Measurements from ENCODE around the gene NR2F1-AS1.

Gene NR2F1-AS1

GRCh38 chr5:93589152-93589828 lies 8.3 kb upstream of the NR2F1-AS1 start:
- no peak for DNase-seq (ENCODE audit: low read depth, low spot score)

GRCh38 chr5:93588352-93589151 lies 7.5 kb upstream of the NR2F1-AS1 start:
- DNase-seq (ENCODE audit: low read depth, low spot score), result no peak

- no peak for DNase-seq (ENCODE audit: low read depth, low spot score)
These were observed 6.8 kb upstream of the NR2F1-AS1 start for GRCh38 chr5:93587597-93588351.

GRCh38 chr5:93586736-93587596 lies 5.9 kb upstream of the NR2F1-AS1 start:
- DNase-seq (ENCODE audit: low read depth, low spot score), result no peak

- no peak for DNase-seq (ENCODE audit: low read depth, low spot score)
These were observed 4.9 kb upstream of the NR2F1-AS1 start for GRCh38 chr5:93585767-93586385.

GRCh38 chr5:93585041-93585766 lies 4.2 kb upstream of the NR2F1-AS1 start:
- DNase-seq (ENCODE audit: low read depth, low spot score), result no peak

- no peak for DNase-seq (ENCODE audit: low read depth, low spot score)
These were observed 3.6 kb upstream of the NR2F1-AS1 start for GRCh38 chr5:93584596-93585040.

GRCh38 chr5:93583768-93584595 lies 3.0 kb upstream of the NR2F1-AS1 start:
- no peak for DNase-seq (ENCODE audit: low read depth, low spot score)

- no peak for DNase-seq (ENCODE audit: low read depth, low spot score)
These were observed 2.4 kb upstream of the NR2F1-AS1 start for GRCh38 chr5:93583439-93583767.

- no peak for DNase-seq (ENCODE audit: low read depth, low spot score)
These were observed 1.8 kb upstream of the NR2F1-AS1 start, which contains the start of gene NR2F1 for GRCh38 chr5:93582677-93583438. Gene NR2F1, plus strand, starts transcription at chr5:93583222. Its CDS starts 1,802 bp downstream, at chr5:93585024.

GRCh38 chr5:93582167-93582462 lies 1.1 kb upstream of the NR2F1-AS1 start:
- no peak for DNase-seq (ENCODE audit: low read depth, low spot score)

GRCh38 chr5:93580063-93580926 lies 724 bp downstream of the NR2F1-AS1 start:
- no peak for DNase-seq (ENCODE audit: low read depth, low spot score)

GRCh38 chr5:93579692-93580062 lies 1.3 kb downstream of the NR2F1-AS1 start:
- no peak for DNase-seq (ENCODE audit: low read depth, low spot score)

- DNase-seq (ENCODE audit: low read depth, low spot score), result no peak
These were observed 2.0 kb downstream of the NR2F1-AS1 start for GRCh38 chr5:93578813-93579691.

- no peak for DNase-seq (ENCODE audit: low read depth, low spot score)
These were observed 2.9 kb downstream of the NR2F1-AS1 start for GRCh38 chr5:93577854-93578812.

Data from iPS DF 19.7 (cell line).